IMR-90 (cell line): ENCODE data around the gene OR4Q3. TPM values are rescaled to one million over a fixed set of nuclear protein-coding genes. Genes with fewer than 3 reads are reported as not detected.
"Not testable (repeated sequence)": the region's sequence is repeated elsewhere in the genome, so short reads cannot be mapped to it uniquely, and the experiment has no call there.

Source experiments
- ATAC-seq: fragments of 200-7000 bp; cut with Tn5 transposase; 2 replicates; pipeline ENCODE4 v1.9.1; 2020; ENCODE audit warnings: low read depth, mild to moderate bottlenecking, moderate library complexity
- BruUV-seq: library from RNA; stranded (reverse); fragments of 400-500 nt; replicated peaks from 2 replicates; lab custom pipeline; 2021; lab: Mats Ljungman, UMichigan
- CTCF ChIA-PET: fragments of 300-600 bp; formaldehyde crosslinking; extraction: SDS; loops from one replicate; lab custom pipeline; 2021; ENCODE audit warnings: antibody characterized with exemption; lab: Yijun Ruan, JAX
- POLR2A ChIA-PET: fragments of 300-600 bp; sonication (Branson Sonifier 250); formaldehyde crosslinking; loops from one replicate; lab custom pipeline; 2022; ENCODE audit warnings: antibody characterized with exemption; ENCODE audit not compliant: unreplicated experiment; lab: Charles Lee
- DNase-seq: peaks from one replicate; pipeline ENCODE4 v3.0.0; 2013
- H2AFZ ChIP-seq: replicated peaks from 2 replicates; pipeline ENCODE3; 2013; ENCODE audit warnings: low read length, mild to moderate bottlenecking; ENCODE audit not compliant: poor library complexity
- H2AK5ac ChIP-seq: 2 replicates; pipeline ENCODE4 v1.6.1; 2013; ENCODE audit warnings: low read depth, low read length, inconsistent platforms
- H2AK9ac ChIP-seq: replicated peaks from 2 replicates; pipeline ENCODE3; 2013; ENCODE audit warnings: mild to moderate bottlenecking, low read depth, low read length, moderate library complexity; ENCODE audit not compliant: poor library complexity
- H2BK120ac ChIP-seq: 2 replicates; pipeline ENCODE4 v1.6.1; 2013; ENCODE audit warnings: low read depth, low read length, inconsistent platforms
- H2BK15ac ChIP-seq: 3 replicates; pipeline ENCODE4 v1.6.1; 2013; ENCODE audit warnings: low read depth, low read length, inconsistent platforms
- H2BK20ac ChIP-seq: 2 replicates; pipeline ENCODE4 v1.6.1; 2013; ENCODE audit warnings: low read depth, mild to moderate bottlenecking, inconsistent platforms, low read length, moderate library complexity
- H2BK5ac ChIP-seq: 2 replicates; pipeline ENCODE4 v1.6.1; 2013; ENCODE audit warnings: mild to moderate bottlenecking, low read depth, low read length, inconsistent platforms; ENCODE audit not compliant: poor library complexity, severe bottlenecking
- H3K14ac ChIP-seq: replicated peaks from 2 replicates; pipeline ENCODE4 v1.6.1; 2013; ENCODE audit warnings: low read depth, low read length, inconsistent platforms
- H3K18ac ChIP-seq: 2 replicates; pipeline ENCODE4 v1.6.1; 2013; ENCODE audit warnings: low read depth, low read length, control low read depth
- H3K23ac ChIP-seq: 2 replicates; pipeline ENCODE4 v1.6.1; 2013; ENCODE audit warnings: low read depth, low read length, inconsistent platforms
- H3K27ac ChIP-seq: 2 replicates; pipeline ENCODE4 v1.5.1; 2013; ENCODE audit warnings: mild to moderate bottlenecking, control low read depth, low read length; ENCODE audit not compliant: insufficient read depth
- H3K27me3 ChIP-seq: 2 replicates; pipeline ENCODE4 v1.6.1; 2013; ENCODE audit warnings: low read length; ENCODE audit not compliant: control insufficient read depth, insufficient read depth
- H3K36me3 ChIP-seq: 2 replicates; pipeline ENCODE4 v1.6.1; 2013; ENCODE audit warnings: low read length, mixed read lengths; ENCODE audit not compliant: control insufficient read depth, insufficient read depth
- H3K4ac ChIP-seq: 2 replicates; pipeline ENCODE4 v1.6.1; 2013; ENCODE audit warnings: low read depth, low read length, inconsistent platforms
- H3K4me1 ChIP-seq: 2 replicates; pipeline ENCODE4 v1.6.1; 2013; ENCODE audit warnings: low read length, mixed read lengths; ENCODE audit not compliant: control insufficient read depth, insufficient read depth
- H3K4me2 ChIP-seq: 2 replicates; pipeline ENCODE4 v1.6.1; 2013; ENCODE audit warnings: low read depth, mild to moderate bottlenecking, control low read depth, low read length, moderate library complexity
- H3K4me3 ChIP-seq: 2 replicates; pipeline ENCODE4 v1.5.1; 2013; ENCODE audit warnings: low read depth, mild to moderate bottlenecking, control low read depth, low read length, moderate library complexity; ENCODE audit not compliant: insufficient read depth
- H3K56ac ChIP-seq: 2 replicates; pipeline ENCODE4 v1.6.1; 2013; ENCODE audit warnings: low read length, inconsistent platforms; ENCODE audit not compliant: insufficient read depth; ENCODE audit errors: extremely low read depth
- H3K79me1 ChIP-seq, 2 experiments: 2 replicates each; pipeline ENCODE4 v1.6.1; 2013; ENCODE audit warnings: low read length in 2 of 2, inconsistent platforms in 1 of 2, low read depth in 1 of 2
- H3K9ac ChIP-seq: 2 replicates; pipeline ENCODE4 v1.6.1; 2013; ENCODE audit warnings: low read depth, low read length, control low read depth
- H3K9me1 ChIP-seq: 2 replicates; pipeline ENCODE4 v1.6.1; 2013; ENCODE audit warnings: low read length, inconsistent platforms; ENCODE audit not compliant: insufficient read depth
- H3K9me3 ChIP-seq: 2 replicates; pipeline ENCODE4 v1.6.1; 2013; ENCODE audit warnings: low read length; ENCODE audit not compliant: control insufficient read depth, insufficient read depth
- H4K20me1 ChIP-seq: 2 replicates; pipeline ENCODE4 v1.6.1; 2013; ENCODE audit warnings: low read length, inconsistent platforms; ENCODE audit not compliant: insufficient read depth
- H4K5ac ChIP-seq: 2 replicates; pipeline ENCODE4 v1.6.1; 2013; ENCODE audit warnings: mild to moderate bottlenecking, low read depth, low read length, control low read depth
- H4K8ac ChIP-seq, 2 experiments: 2 replicates each; pipeline ENCODE4 v1.6.1; 2013; ENCODE audit warnings: low read depth in 2 of 2, low read length in 2 of 2, control low read depth in 1 of 2, inconsistent platforms in 1 of 2
- H4K91ac ChIP-seq: 2 replicates; pipeline ENCODE4 v1.6.1; 2013; ENCODE audit warnings: low read depth, low read length, inconsistent platforms; ENCODE audit not compliant: insufficient read depth
- BHLHE40 ChIP-seq: fragments of 150-350 bp; IDR thresholded peaks from 2 replicates; pipeline ENCODE4 v1.6.1; 2016; ENCODE audit warnings: mild to moderate bottlenecking, low read depth, low read length
- CHD1 ChIP-seq: IDR thresholded peaks from 2 replicates; pipeline ENCODE4 v1.6.1; 2012; ENCODE audit warnings: low read depth, low read length, improper control_type of control experiment
- ELK1 ChIP-seq: fragments of 150-350 bp; IDR thresholded peaks from 2 replicates; pipeline ENCODE4 v1.6.1; 2016; ENCODE audit warnings: low read depth, mild to moderate bottlenecking, low read length, moderate library complexity, borderline replicate concordance
- FOS ChIP-seq: fragments of 150-350 bp; IDR thresholded peaks from 2 replicates; pipeline ENCODE4 v1.6.1; 2016; ENCODE audit warnings: low read depth, low read length
- MXI1 ChIP-seq: IDR thresholded peaks from 2 replicates; pipeline ENCODE4 v1.6.1; 2012; ENCODE audit warnings: low read depth, mild to moderate bottlenecking, low read length, moderate library complexity, borderline replicate concordance
- NFE2L2 ChIP-seq: fragments of 150-350 bp; IDR thresholded peaks from 2 replicates; pipeline ENCODE4 v1.6.1; 2016; ENCODE audit warnings: low read depth, mild to moderate bottlenecking, low read length
- POLR2A ChIP-seq: IDR thresholded peaks from 2 replicates; pipeline ENCODE4 v1.6.1; 2012; ENCODE audit warnings: mild to moderate bottlenecking, low read depth, low read length
- RAD21 ChIP-seq: IDR thresholded peaks from 2 replicates; pipeline ENCODE4 v1.6.1; 2012; ENCODE audit warnings: low read length, improper control_type of control experiment
- RCOR1 ChIP-seq: IDR thresholded peaks from 2 replicates; pipeline ENCODE4 v1.6.1; 2012; ENCODE audit warnings: mild to moderate bottlenecking, low read length, improper control_type of control experiment; ENCODE audit not compliant: insufficient replicate concordance
- RFX5 ChIP-seq: IDR thresholded peaks from 2 replicates; pipeline ENCODE4 v1.8.0; 2012; ENCODE audit warnings: low read depth, mild to moderate bottlenecking, low read length, moderate library complexity
- whole genome bisulfite sequencing, 2 experiments: methylation state at CpG; one replicate each; pipeline versions ENCODE4 v1.1.5 to v1.1.7; 2013; ENCODE audit warnings: missing lambda C conversion rate in 2 of 2; ENCODE audit not compliant: insufficient read length in 1 of 2; ENCODE audit errors: extremely low coverage in 2 of 2; 5-methylcytosine and 5-hydroxymethylcytosine counted together
- dilution Hi-C: fragments of 300-500 bp; cut with HindIII; formaldehyde crosslinking; loops from one replicate; pipeline ENCODE4 v1.14.3; 2018; ENCODE audit warnings: low sequenced_read_pairs; ENCODE audit not compliant: unreplicated experiment
- in situ Hi-C: fragments of 300-500 bp; cut with MboI; formaldehyde crosslinking; loops from 3 replicates; pipeline ENCODE4 v1.14.3; 2019; ENCODE audit warnings: low sequenced_read_pairs, inconsistent platforms, mixed read lengths
- intact Hi-C: fragments of 100-400 bp; cut with micrococcal nuclease; formaldehyde crosslinking; loops from 2 replicates; pipeline ENCODE4 v1.10.0; 2022
- polyA plus RNA-seq, 3 experiments: library from polyadenylated mRNA; depleted of rRNA; stranded (reverse); fragments of >200 nt; gene quantifications; 2 replicates each; pipeline ENCODE4 v1.2.3, GENCODE V29; 2012; ENCODE audit warnings: low replicate concordance in 1 of 3
- total RNA-seq: library from RNA; depleted of rRNA; stranded (reverse); fragments of >200 nt; gene quantifications from 2 replicates; pipeline ENCODE4 v1.2.3, GENCODE V29; 2012

The OR4Q3 gene
- total and polyA plus RNA-seq, 2 of the 4 experiments (the other 2 are of a cell fraction) = not detected

DNA sequence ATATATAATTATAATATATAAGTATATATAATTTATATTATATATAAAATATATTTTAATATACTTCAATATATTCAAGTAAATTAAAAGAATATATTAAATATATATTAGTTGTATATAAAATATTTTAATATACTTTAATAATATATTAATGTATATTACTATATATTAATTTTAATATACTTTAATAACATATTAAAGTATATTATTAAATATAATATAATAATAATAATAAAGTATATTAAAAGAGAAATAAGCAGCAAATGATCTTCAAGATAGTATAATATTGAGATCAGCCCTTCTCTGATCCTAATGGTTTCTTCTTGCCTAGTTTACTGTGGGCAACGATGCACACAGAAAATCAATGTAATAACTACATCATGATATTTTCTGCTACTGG is 32.2 kb downstream of the OR4Q3 start:
- H3K14ac ChIP-seq = no peak overlapping the region
- CTCF ChIA-PET = no interaction called here
- H3K27me3 ChIP-seq = no peaks in the 10 kb centered on the region
- dilution Hi-C loops = no loop called here
- no peak overlapping the region for H3K56ac ChIP-seq
- no peak overlapping the region for H4K5ac ChIP-seq
- H3K36me3 ChIP-seq = no peaks in the 10 kb centered on the region
- in situ Hi-C loops = no loop called here
- no peak for ATAC-seq
- BruUV-seq = no TSS peak
- H2BK20ac ChIP-seq = no peak overlapping the region
- H3K4me2 ChIP-seq = no peak overlapping the region
- H4K91ac ChIP-seq = no peak overlapping the region
- H3K27ac ChIP-seq = no peak overlapping the region
- no peak for DNase-seq
- H2BK120ac ChIP-seq = no peak overlapping the region
- no peaks in the 10 kb centered on the region for H3K4me1 ChIP-seq
- POLR2A ChIA-PET = no interaction called here
- H3K4me3 ChIP-seq = no peak overlapping the region
- intact Hi-C loops = no loop called here
- TF ChIP-seq RFX5 (no peak), FOS (no peak), RAD21 (no peak), POLR2A (no peak), CHD1 (no peak), MXI1 (no peak), NFE2L2 (no peak), BHLHE40 (no peak), ELK1 (no peak), RCOR1 (no peak)
- no peak overlapping the region for H3K23ac ChIP-seq
- no peaks in the 10 kb centered on the region for H3K9me1 ChIP-seq
- no peaks in the 10 kb centered on the region for H3K79me1 ChIP-seq
- no peak overlapping the region for H2AK5ac ChIP-seq
- H2AK9ac ChIP-seq = no peak overlapping the region
- H2AFZ ChIP-seq = no peak overlapping the region
- H3K18ac ChIP-seq = no peak overlapping the region
- H3K9ac ChIP-seq = no peak overlapping the region
- H3K4ac ChIP-seq = no peak overlapping the region
- no peak overlapping the region for H4K8ac ChIP-seq
- peaks cover 28% of the 10 kb centered on the region for H3K9me3 ChIP-seq
- H2BK15ac ChIP-seq = no peak overlapping the region
- H4K20me1 ChIP-seq = no peaks in the 10 kb centered on the region
- WGBS, 2 experiments = no CpG with 5 or more reads among the region's 1 CpG
- no peak overlapping the region for H2BK5ac ChIP-seq

DNA sequence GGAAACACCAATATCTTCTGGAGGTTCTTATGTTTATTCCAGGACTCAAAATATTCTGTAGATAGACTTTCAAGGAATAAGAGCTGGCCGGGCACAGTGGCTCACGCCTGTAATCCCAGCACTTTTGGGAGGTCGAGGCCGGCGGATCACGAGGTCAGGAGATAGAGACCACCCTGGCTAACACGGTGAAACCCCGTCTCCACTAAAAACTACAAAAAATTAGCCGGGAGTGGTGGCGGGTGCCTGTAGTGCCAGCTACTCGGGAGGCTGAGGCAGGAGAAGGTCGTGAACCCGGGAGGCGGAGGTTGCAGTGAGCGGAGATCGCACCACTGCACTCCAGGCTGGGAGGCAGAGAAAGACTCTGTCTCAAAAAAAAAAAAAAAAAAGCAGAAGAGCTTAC is 42.5 kb downstream of the OR4Q3 start:
- H4K8ac ChIP-seq, POLR2A ChIA-PET, H2AK5ac ChIP-seq, DNase-seq, H3K14ac ChIP-seq, H4K20me1 ChIP-seq, H3K4me1 ChIP-seq, H3K4me3 ChIP-seq, H3K56ac ChIP-seq, H2BK20ac ChIP-seq, H3K27ac ChIP-seq, H3K9me1 ChIP-seq, H3K23ac ChIP-seq, intact Hi-C loops, H2AFZ ChIP-seq, H3K27me3 ChIP-seq, H2BK5ac ChIP-seq, BruUV-seq, H2AK9ac ChIP-seq, H4K91ac ChIP-seq, in situ Hi-C loops, ATAC-seq, H2BK120ac ChIP-seq, H3K9ac ChIP-seq, H3K18ac ChIP-seq, H3K79me1 ChIP-seq, H3K4ac ChIP-seq, H3K36me3 ChIP-seq, dilution Hi-C loops, H3K4me2 ChIP-seq, H4K5ac ChIP-seq, H2BK15ac ChIP-seq: not testable (repeated sequence)
- WGBS, 2 experiments = 69% methylated on average over 16 of the region's 16 CpGs; no CpG with 5 or more reads in 1 of the 2 experiments
- CTCF ChIA-PET = interaction anchor here (0.7 kb wide), 1 partner anchor 33 kb away, joined by 3 read pairs; no protein-coding TSS in a partner anchor
- H3K9me3 ChIP-seq = peaks cover 21% of the 10 kb centered on the region
